RWPE1 (cell line): ENCODE measurements around the gene ZNF524.
A peak's percentile ranks its signal among the peaks of the same experiment; 100 is the strongest.

Experiments
- CTCF ChIA-PET: fragments of 350-600 bp; sonication (Branson Sonifier 250); formaldehyde crosslinking; extraction: SDS; loops from one replicate; lab custom pipeline; 2021; lab: Yijun Ruan, JAX
- POLR2A ChIA-PET: fragments of 400-600 bp; formaldehyde crosslinking; extraction: SDS; loops from one replicate; lab custom pipeline; 2020; ENCODE audit warnings: antibody characterized with exemption; ENCODE audit not compliant: low non-redundant PET; lab: Yijun Ruan, JAX
- DNase-seq: peaks from one replicate; pipeline ENCODE4 v3.0.0; 2012; ENCODE audit warnings: low spot score
- H3K27ac ChIP-seq: fragments of 450-650 bp; 2 replicates; pipeline ENCODE4 v1.5.1; 2017
- CTCF ChIP-seq: fragments of 450-650 bp; conservative IDR thresholded peaks from 2 replicates; pipeline ENCODE4 v1.5.1; 2017; ENCODE audit warnings: low read depth, mild to moderate bottlenecking

ZNF524 gene

GRCh38 chr19:55600662-55601028 lies 557 bp downstream of the ZNF524 start:
- DNase-seq, result no peak
- CTCF ChIA-PET, result interaction anchor here (0.6 kb wide), 1 partner anchor 45 kb away, joined by 3 read pairs; no protein-coding TSS in a partner anchor
- POLR2A ChIA-PET, result no interaction called here
- peak overlapping the region; percentile 98 for H3K27ac ChIP-seq
- no peak for TF ChIP-seq CTCF

- no peak for TF ChIP-seq CTCF
- ChIA-PET CTCF (interaction anchor here (0.6 kb wide), 1 partner anchor 44 kb away, joined by 3 read pairs; no protein-coding TSS in a partner anchor), POLR2A (no interaction called here)
- peak overlapping the region; percentile 98 for H3K27ac ChIP-seq
- no peak for DNase-seq
Observed at GRCh38 chr19:55601084-55601483, 996 bp downstream of the ZNF524 start.

GRCh38 chr19:55602104-55603001 lies 2.3 kb downstream of the ZNF524 start:
- no peak for DNase-seq
- POLR2A ChIA-PET, result no interaction called here
- TF ChIP-seq CTCF, result no peak
- peak overlapping the region; percentile 98 for H3K27ac ChIP-seq
- CTCF ChIA-PET, result no interaction called here

- DNase-seq, result no peak
- POLR2A ChIA-PET, result no interaction called here
- TF ChIP-seq CTCF, result no peak
- CTCF ChIA-PET, result no interaction called here
- peak overlapping the region; percentile 98 for H3K27ac ChIP-seq
Observed at GRCh38 chr19:55603115-55603514, 3.0 kb downstream of the ZNF524 start.

- DNase-seq, result no peak
- ChIA-PET POLR2A (no interaction called here), CTCF (interaction anchor here (1.0 kb wide), 1 partner anchor 100 kb away, joined by 5 read pairs; no protein-coding TSS in a partner anchor)
- TF ChIP-seq CTCF, result no peak
- peak overlapping the region; percentile 98 for H3K27ac ChIP-seq
Observed at GRCh38 chr19:55603581-55604292, 3.6 kb downstream of the ZNF524 start.

GRCh38 chr19:55605207-55605636 lies 5.1 kb downstream of the ZNF524 start:
- TF ChIP-seq CTCF, result no peak
- peak overlapping the region; percentile 98 for H3K27ac ChIP-seq
- POLR2A ChIA-PET, result interaction anchor here (0.5 to 1.0 kb wide), 3 partner anchors 20 to 307 kb away, joined by 3 to 4 read pairs (median 3); partner anchors contain the start of gene ZNF784
- DNase-seq, result peak; percentile 93
- CTCF ChIA-PET, result interaction anchor here (0.6 to 1.5 kb wide), 4 partner anchors 22 to 85 kb away, joined by 3 to 4 read pairs (median 4); no protein-coding TSS in a partner anchor
